PFSK-1 (cell line): ENCODE data around the gene SH3BGRL3.

ENCODE experiments used
- FOXP2 ChIP-seq: optimal IDR thresholded peaks from 2 replicates; pipeline ENCODE3; 2011; ENCODE audit warnings: borderline replicate concordance, control low read depth, inconsistent platforms; ENCODE audit not compliant: insufficient read depth; ENCODE audit errors: extremely low read length, extremely low read depth
- POLR2AphosphoS5 ChIP-seq: IDR thresholded peaks from 2 replicates; pipeline ENCODE4 v1.6.1; 2012; ENCODE audit warnings: low read depth, mild to moderate bottlenecking, control low read depth, low read length, moderate library complexity
- SIN3A ChIP-seq: IDR thresholded peaks from 2 replicates; pipeline ENCODE4 v1.6.1; 2012; ENCODE audit warnings: mild to moderate bottlenecking, low read length, moderate library complexity, borderline replicate concordance; ENCODE audit not compliant: insufficient read depth
- TF ChIP-seq, protein P1 (sequence below), 2 experiments: IDR thresholded peaks; 2 replicates each; pipeline versions ENCODE4 v1.6.1 to v1.8.0; 2011 to 2012; ENCODE audit warnings: low read depth in 2 of 2, low read length in 2 of 2, control low read depth in 1 of 2, inconsistent platforms in 1 of 2, mild to moderate bottlenecking in 1 of 2, moderate library complexity in 1 of 2; ENCODE audit not compliant: insufficient read depth in 1 of 2

DNA sequence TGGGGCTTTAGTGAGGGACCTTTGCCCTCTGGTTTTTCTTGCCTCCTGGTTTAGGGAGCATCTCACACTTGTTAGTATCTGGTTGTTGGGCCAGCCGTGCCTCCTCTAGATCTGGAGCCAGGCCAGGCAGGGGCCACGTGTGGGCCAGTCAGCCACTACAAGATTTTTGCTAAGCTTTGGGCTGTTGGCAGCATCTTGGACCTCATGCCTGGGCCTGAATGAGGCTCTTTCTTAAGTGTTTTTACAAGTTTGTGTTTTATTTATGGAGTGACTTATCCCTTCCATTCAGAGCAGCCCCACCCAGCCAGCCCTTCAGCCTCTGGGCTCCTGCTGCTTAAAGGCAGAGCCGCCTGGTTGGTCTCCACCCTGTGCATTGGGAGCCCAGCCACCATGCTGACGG lies 1.6 kb upstream of the SH3BGRL3 start:
- TF ChIP-seq POLR2AphosphoS5: no peak
- TF ChIP-seq FOXP2: no peak
- TF ChIP-seq SIN3A: no peak
- TF ChIP-seq, protein P1, sequence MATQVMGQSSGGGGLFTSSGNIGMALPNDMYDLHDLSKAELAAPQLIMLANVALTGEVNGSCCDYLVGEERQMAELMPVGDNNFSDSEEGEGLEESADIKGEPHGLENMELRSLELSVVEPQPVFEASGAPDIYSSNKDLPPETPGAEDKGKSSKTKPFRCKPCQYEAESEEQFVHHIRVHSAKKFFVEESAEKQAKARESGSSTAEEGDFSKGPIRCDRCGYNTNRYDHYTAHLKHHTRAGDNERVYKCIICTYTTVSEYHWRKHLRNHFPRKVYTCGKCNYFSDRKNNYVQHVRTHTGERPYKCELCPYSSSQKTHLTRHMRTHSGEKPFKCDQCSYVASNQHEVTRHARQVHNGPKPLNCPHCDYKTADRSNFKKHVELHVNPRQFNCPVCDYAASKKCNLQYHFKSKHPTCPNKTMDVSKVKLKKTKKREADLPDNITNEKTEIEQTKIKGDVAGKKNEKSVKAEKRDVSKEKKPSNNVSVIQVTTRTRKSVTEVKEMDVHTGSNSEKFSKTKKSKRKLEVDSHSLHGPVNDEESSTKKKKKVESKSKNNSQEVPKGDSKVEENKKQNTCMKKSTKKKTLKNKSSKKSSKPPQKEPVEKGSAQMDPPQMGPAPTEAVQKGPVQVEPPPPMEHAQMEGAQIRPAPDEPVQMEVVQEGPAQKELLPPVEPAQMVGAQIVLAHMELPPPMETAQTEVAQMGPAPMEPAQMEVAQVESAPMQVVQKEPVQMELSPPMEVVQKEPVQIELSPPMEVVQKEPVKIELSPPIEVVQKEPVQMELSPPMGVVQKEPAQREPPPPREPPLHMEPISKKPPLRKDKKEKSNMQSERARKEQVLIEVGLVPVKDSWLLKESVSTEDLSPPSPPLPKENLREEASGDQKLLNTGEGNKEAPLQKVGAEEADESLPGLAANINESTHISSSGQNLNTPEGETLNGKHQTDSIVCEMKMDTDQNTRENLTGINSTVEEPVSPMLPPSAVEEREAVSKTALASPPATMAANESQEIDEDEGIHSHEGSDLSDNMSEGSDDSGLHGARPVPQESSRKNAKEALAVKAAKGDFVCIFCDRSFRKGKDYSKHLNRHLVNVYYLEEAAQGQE (IDR thresholded peaks at IDR 0.05; ENCODE audit: insufficient read depth in 1 of 2, low read depth in 2 of 2, low read length in 2 of 2): no peak
